NCI-H526 treated with DMSO at 0.1 percent for 48 hours (cell line): ENCODE results near the gene FAM72D.
"Not testable (repeated sequence)": the region's sequence is repeated elsewhere in the genome, so short reads cannot be mapped to it uniquely, and the experiment has no call there.

Experiments used
- DNase-seq: peaks from one replicate; lab custom pipeline; 2025; lab: John Stamatoyannopoulos, UW

FAM72D gene

DNA sequence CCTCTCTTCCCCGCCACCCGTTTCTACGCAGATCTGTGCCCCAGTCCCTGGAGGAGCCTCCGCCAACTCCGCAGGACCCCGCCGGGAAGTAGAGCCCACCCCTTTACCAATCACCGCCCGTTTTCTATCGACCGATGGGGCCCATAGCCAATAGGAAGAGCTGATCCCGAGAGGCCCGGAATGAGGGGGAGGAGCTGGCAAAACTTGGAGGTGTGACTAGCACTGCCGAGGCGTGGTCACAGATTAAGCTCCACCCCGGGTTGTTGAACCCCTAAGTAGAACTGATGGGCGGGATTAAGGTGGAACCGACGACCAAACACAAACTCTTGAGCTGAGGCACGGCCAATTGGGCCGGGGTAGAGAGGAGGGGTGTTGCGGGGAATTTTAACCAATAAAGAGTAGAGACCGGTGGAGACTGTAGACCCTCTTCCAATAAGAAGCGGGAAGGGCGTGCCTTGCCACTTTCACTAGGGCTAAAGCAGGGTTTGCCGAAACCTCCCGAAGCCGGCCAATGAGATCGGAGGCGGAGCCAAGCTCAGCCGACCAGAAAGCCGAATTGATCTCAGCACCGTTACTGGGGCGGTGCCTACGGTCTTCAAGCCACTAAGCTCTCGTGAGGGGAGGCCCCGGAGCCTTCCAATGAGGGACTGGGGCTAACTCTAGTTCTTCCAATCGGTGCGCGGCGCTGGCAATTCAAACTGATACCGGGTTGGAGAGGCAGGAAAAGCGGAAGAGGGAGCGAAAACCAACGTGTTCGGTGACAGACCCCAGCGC, at the start of gene FAM72D, which contains the start of gene SRGAP2B:
Gene FAM72D, plus strand, starts transcription at position 691 of the 774 bp plus-strand sequence. CDS start 874 bp downstream, outside the sequence.
Gene SRGAP2B, minus strand, starts transcription at position 45 of the 774 bp plus-strand sequence. CDS start 2,427 bp downstream, outside the sequence.
- DNase-seq = not testable (repeated sequence)

DNA sequence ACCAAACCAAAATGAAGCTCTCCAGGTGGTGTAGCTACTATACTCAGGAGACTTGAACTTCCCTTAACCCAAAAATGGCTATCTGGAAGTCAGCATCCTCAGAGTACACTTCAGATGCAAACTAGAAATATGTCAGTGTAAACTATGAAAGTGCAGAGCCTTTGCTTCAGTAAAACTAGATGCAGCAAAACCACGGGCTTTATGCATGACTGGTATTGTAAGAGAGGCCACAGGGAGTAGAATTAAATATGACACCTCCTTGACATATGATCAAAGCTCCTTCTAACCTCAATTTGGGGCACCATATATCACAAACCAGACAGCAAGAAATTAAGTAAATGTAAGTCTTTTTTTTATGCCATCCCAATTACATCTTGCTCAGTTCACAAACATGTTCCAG, 48.2 kb upstream of the FAM72D start:
- DNase-seq = not testable (repeated sequence)

DNA sequence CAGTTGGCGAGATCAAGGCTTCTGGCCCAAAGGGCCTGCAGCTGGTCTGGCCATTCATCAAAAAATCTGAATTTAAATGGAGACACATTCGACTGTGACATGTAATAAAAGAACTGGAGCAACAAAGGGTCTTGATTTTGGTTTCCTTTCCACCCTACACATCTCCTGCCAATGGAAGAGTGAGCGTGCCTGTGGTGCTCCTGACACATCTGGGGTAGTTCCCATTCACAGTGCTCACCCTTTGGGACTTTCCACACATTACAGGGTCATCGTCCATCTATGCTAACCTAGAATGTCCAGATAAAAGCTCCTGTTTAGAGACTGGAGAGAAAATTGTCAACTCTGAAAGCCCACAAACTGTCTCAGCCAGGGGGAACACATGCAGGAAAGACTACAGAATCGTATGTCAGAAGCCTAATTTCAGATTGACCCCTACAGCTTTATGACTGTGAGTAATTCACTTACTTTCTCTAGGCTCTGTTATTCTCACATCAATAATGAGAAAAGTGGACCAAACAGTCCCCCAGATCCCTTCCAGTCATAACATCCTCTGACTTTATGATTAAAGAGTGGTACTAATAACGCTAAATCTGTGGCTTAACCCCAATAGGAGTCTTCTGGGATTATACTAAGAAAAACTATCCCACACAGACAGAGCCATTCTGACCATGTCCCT, 47.5 kb upstream of the FAM72D start:
- DNase-seq = not testable (repeated sequence)

DNA sequence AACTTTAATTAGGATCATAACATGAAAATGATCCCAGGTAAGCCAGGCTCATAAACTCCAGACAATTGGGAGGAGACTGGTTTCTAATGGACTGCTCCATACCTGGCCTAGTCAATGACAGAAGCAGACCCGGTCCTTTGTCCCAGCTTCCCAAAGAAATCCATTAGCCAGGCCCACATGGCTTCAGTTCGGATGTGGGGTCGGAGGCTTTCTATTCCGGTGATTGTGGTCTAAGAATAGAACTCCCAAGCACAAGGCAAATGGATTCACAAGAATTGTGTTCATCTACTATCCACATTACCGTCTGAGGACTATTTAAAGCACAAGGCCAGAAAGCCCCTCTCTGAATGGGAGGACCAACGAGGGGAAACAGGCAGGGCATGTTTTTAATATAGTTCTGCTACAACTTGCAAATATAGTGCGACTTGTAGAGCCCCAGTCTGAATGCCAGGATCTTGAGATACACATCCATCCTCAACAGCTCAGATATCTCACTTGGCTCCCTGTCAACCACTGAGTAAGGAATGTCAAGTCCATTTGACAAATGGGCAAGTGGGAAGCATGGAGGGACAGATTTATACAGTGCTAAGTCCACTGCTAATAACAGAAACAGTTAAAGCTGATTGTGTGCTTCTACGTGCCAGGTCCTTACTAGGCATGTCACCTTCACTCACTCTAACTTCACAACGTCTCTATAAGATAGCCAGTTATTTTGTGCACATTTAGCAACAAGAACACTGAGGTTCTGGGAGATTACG, 43.6 kb upstream of the FAM72D start:
- not testable (repeated sequence) for DNase-seq

DNA sequence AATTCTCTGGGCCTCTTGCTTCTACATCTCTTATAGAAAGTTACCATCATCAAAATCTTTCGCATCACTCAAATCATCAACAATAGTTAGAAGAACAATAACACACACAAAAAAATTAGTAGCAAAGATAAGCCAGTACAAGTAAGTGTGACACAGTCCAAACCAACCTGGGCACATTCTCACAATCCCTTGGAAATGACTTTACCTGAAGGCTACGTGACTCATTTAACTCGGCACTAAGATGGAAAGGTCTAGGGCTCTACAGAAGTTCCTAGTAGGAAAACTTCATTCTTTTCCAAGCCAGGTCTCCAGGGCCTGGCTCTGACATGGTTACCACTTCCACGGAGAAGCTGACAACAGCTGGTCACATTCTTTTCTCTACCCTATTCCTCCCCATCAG, 42.3 kb upstream of the FAM72D start:
- not testable (repeated sequence) for DNase-seq

DNA sequence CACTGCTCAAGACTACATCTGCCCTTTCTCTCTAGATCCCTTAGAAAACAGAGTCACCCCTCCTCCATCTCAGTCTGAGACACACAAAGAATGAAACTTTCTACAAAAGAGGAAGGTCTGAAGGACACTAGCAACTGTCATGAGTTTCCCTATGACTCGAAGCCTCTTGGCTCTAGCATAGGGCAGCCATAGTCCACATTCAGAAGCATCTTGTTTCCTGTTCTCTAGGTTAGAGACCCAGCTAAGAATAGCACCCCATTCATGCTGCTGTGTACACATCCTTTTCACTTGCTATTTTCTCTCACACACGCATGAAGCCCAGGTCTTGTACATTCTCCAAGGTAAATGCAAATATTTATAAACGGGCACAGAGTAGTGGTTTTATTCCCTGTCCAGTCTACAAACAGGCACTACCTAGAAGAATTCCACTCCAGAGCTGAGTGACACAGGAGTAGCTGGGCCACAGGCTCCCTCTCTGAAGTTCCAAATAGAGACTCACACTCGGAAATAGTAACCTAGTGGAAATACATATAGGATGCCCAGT, 40.5 kb upstream of the FAM72D start:
- not testable (repeated sequence) for DNase-seq

DNA sequence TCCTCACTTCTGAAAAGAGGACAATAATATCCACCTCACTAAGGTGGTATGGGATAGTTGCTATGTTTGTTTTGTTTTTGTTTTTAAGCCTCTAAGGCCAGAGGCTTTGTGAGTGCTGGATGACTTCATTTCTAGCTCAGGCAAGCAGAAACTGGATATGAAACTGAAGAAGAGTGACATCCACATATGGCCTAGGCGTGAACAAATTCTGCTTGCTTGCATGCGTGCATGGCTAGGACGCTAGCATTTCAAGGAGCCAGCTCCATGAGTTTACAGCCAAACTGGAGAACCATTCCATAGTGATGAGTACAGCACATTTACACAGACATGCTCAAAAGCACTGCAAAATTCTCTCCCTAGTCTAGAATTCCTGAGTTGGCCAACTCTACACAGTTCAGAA, 37.6 kb upstream of the FAM72D start:
- not testable (repeated sequence) for DNase-seq

DNA sequence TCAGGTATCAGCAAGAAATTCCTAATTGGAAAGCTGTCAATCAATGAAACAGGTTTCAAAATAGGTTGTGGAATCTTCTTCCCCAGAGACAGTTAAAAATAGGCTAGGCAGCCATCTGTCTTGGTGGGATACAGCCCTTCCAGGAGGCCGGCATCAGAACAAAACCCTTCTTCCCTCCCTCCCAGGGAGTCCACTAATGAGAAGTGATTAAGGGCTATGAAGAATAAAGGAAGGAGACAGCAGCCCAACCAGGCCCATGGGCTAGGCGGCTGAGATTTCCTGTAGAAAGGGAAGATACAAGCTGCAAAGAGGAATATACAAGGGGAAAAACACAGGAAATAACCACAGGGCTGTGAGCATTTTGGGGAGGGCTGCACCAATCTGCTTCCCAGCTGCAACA, 32.5 kb upstream of the FAM72D start:
- not testable (repeated sequence) for DNase-seq

DNA sequence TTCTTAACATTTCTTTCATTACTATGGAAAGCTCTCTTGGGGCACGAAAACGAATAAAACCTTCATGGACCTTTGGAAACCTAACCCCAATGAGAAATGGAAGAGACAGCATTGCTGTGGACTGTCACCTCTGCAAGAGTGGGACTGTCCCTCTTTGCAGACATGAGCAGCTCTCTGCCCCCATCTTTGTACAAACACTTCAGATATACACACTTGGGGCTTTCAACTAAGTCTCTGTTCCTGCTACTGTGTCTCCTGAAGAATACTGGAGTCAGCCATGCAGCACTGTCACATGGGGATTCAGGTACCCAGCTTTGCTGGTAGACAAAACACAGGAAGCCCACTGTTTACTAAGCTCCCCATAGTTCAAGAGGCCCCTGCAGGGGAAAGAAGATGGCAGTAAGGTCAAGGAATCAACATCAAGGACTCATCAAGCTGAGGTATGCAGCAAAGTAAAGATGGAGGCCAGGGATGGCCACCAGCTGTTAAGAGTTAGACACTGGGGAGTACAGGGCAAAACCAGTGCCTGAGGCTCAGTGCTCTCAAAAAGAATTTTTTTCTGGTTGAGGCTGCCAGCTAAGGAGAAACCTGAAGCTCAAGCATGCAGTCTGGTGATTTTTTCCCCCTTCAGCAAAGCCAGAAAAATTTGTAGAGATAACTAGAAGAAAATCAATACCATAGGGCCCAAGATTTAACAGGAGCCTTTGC, 31.7 kb upstream of the FAM72D start:
- not testable (repeated sequence) for DNase-seq

DNA sequence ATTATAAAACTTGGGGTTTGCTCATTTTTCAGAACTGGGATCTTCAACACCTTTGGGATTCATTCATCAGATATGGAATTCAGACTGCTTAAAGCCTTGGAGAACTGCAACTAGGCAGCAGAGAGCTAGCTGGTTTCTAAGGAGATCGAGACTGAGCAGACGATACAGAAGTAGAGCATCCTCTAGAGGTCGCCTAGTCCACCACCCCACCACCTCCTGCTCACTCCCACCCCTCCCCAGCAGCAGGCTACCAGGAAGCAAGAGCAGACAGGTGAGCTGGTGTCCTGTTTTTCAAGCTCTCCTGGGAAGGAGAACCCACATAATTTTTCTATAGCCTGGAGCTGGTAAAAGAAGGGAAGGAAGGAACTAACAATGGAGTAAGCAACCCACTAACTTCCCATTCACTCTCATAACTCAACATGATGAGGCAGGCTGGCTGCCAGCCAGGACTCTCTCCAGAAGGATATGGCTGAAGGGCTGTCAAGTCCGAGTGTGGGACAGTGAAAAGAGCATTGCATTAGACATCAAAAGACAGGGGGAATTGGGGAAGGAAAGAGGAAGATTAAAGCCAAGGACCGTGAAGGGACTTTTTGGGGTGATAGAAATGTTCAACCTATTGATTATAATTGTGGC, 30.5 kb upstream of the FAM72D start:
- not testable (repeated sequence) for DNase-seq

DNA sequence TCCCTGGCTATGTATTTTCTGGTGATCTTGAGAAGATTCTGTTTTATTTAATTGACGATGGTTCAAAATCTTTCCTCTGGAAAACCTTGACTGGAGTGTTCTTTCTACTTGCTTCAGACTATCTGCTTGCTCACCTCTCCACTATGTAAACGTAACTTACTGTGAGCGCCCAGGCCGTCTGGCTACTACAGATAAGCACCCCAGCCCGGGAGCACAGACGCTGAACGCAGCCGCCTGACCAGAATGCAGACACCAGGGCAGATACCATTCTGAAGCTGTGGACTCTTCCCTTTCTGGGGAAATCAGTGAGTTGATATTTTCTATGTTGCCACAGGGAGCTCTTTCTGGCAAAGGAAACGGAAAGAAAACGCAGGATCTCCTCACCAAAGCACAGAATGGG, 29.3 kb upstream of the FAM72D start:
- DNase-seq = not testable (repeated sequence)

DNA sequence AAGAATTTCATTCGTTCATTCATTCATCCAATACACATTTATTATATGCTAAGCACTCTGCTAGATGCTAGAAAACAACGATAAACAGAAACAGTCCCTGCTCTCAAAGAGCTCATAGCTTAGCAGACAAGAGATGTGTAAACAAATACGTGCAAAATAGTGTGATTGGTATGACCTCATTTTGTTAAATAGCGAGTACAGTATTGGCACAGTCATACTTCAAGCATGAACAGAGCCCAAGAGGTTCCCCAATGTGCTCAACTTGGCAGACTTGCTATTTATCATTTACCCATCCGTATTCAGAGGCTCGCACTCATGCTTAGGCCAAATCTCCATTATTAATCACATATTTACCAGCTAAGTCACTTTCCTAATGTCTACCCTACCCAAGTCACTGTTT, 24.2 kb upstream of the FAM72D start:
- not testable (repeated sequence) for DNase-seq

DNA sequence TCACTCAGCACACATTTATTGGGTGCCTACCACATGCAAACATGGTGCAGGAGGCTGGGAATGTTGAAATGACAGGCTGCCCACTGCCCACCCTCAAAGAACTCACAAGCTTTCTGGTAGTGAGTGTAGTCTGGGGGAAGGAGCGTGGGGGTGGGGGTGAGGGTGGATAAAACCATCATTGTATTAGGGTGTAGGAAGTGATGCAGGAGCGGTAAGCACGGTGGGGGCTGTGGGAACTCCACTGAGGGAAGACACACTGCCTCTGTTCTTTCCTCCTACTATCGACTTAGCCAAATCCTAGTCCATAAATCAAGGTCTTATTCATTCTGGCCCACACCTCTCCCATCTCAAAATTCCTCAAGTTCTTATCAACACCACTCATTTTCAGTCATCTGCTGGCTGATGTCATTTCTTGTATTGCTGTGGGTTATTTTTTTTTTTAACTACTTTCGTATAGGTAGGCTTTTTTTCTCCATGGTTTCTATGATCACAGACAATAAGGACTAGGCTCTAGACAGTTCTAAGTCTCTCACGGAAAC, 21.7 kb upstream of the FAM72D start:
- DNase-seq = not testable (repeated sequence)

DNA sequence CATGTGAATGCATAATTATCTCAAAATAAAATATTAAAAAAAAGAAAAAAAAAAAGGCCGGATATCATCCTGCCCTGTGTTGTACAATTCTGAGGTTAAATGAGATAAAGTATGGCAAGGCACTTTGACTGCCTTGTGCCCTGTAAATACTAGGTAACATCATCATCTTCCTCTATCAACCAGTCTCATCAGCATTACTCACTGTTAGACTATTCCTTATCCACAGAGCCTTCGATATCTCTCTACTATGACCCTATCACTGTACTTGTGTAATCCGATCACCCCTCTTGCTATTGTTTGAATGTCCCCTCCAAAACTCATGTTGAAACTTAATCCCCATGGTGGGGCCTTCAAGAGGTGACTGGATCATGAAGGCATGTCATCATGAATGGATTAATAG, 18.9 kb upstream of the FAM72D start:
- not testable (repeated sequence) for DNase-seq

DNA sequence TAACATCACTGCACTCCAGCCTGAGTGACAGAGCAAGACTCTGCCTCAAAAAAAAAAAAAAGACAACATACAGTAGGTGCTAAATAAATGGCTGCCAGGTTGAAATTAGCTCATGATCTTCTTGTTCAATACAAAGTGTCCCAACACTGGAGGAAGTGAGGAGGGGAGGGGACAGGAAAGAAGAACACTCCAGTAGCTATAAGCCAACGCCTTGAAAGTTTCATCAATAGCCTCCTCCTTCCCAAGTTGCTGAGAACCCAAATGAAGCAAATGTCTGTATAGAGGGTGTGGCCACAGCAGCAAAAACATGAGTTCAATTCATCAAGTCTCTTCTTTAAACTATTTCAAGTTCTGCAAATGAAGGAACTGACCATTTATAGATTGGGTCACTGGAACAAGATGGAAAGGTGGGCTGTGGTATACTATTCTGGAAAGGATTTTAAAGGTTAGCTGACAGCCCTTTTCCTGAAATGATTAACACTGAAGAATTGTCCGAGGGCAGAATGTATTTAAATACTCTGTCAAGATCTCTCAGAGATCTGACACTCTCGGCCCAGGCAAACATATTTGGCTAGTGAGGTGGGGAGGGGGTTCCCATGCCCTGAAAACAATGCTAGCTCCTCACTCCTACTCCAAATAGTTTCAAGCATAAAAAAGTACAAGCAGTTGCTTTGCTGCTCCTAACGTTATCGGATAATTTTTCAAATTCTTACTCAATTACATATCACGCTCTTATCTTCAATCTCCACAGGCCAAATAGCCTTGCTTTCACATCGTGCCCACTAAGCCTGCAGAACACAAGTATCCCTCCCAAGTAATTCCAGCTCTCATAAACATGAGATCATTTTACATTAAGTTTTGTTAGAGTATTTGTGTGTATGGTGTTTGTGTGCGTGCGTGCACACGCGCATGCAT, 17.6 kb upstream of the FAM72D start:
- DNase-seq = not testable (repeated sequence)

DNA sequence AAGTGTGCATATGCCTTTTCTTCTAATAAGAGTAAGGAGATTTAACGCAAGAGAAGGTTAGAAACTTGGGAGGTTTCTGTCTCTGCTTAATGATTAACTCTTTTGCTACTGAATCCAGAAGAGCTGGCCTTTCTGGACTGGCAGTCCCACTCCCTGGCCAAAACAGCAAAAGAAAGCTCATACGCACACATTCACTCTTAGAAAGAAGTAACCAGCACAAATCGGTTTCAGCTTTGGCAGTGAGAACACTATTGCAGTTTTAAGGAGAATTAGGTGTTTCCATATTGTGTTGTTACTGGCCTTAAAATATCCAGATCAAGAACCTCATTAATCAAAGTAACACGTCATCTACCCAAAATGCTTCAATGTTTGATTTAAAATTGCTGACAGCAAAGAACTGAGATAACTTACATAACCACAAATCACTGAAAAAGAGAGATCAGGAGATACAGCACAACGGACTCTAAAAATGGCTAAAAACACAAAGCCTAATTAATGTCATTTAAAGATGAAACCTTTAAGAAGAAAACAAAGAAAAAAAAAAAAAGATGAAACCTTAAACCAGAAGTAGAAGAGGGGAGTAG, 16.9 kb upstream of the FAM72D start:
- DNase-seq = not testable (repeated sequence)

DNA sequence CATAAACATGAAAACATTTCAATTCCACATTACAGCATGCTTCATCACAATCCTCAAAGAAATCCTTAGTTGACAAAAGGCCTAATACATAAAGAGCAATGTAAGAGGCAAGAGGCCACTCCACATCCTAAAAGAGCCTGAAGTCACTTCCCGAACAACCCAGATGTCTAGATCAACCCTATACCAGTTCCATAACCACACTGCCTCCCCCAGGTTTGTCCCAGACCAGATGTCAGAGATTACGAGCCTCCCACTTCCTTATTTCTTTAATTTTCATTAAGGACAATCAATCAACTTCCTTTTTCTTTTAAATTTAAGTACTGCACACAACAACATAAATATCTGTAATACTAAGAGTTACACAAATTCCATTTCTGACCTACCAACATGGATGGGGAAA, 16.0 kb upstream of the FAM72D start:
- not testable (repeated sequence) for DNase-seq

DNA sequence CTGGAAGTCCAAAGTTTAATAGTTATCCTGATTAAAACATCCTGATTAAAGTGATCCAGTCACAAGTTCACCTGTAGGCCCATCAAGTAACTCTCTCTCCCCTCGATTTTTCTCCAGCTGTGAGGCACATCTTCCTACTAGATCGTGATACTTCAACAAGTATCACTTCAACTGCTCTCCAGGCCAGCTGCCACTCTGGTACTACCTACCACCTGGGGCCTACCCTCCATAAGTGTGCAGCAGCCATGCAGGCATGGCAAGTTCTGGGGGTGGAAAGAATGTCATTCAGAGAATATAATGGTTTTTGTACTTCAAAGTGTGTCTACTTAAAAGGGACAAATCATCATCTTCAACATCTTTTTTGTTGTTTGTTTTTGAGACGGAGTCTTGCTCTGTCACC, 15.6 kb upstream of the FAM72D start:
- not testable (repeated sequence) for DNase-seq
